OCI-LY1 (cell line): ENCODE measurements around the gene ALG3.
"Not testable (repeated sequence)": the region's sequence is repeated elsewhere in the genome, so short reads cannot be mapped to it uniquely, and the experiment has no call there.

Source experiments
- H2AFZ ChIP-seq: fragments of 200-600 bp; sonication (generic), shearing (Covaris generic); 2 replicates; pipeline ENCODE4 v1.6.0; 2014; ENCODE audit warnings: antibody characterized with exemption, mild to moderate bottlenecking, low read length
- H3F3A ChIP-seq: fragments of 200-600 bp; sonication (generic), shearing (Covaris generic); 2 replicates; pipeline ENCODE4 v1.6.0; 2014; ENCODE audit warnings: mild to moderate bottlenecking, antibody characterized with exemption, low read length, moderate library complexity; ENCODE audit not compliant: insufficient read depth
- H3K27ac ChIP-seq: fragments of 200-600 bp; sonication (generic); 2 replicates; pipeline ENCODE4 v1.5.1; 2014; ENCODE audit warnings: low read length, mixed run types, mild to moderate bottlenecking, low read depth; ENCODE audit not compliant: poor library complexity, severe bottlenecking
- H3K27me3 ChIP-seq: fragments of 200-600 bp; sonication (generic); 2 replicates; pipeline ENCODE4 v1.6.0; 2014; ENCODE audit warnings: antibody characterized with exemption, mild to moderate bottlenecking, low read length, moderate library complexity; ENCODE audit not compliant: insufficient read depth
- H3K36me3 ChIP-seq: fragments of 200-600 bp; sonication (generic); 2 replicates; pipeline ENCODE4 v1.6.1; 2014; ENCODE audit warnings: mild to moderate bottlenecking, antibody characterized with exemption, low read length, moderate library complexity, mixed read lengths; ENCODE audit not compliant: insufficient read depth
- H3K4me1 ChIP-seq: fragments of 200-600 bp; sonication (generic); 2 replicates; pipeline ENCODE4 v1.5.1; 2014; ENCODE audit warnings: mild to moderate bottlenecking, low read length, moderate library complexity; ENCODE audit not compliant: insufficient read depth, severe bottlenecking
- H3K4me2 ChIP-seq: fragments of 200-600 bp; sonication (generic), shearing (Covaris generic); 2 replicates; pipeline ENCODE4 v1.6.1; 2014; ENCODE audit warnings: low read length
- H3K4me3 ChIP-seq: fragments of 200-600 bp; sonication (generic); 2 replicates; pipeline ENCODE4 v1.5.1; 2014; ENCODE audit warnings: low read length, low read depth, mild to moderate bottlenecking, mixed read lengths; ENCODE audit not compliant: poor library complexity, severe bottlenecking
- H3K79me2 ChIP-seq: fragments of 200-600 bp; shearing (Covaris generic); 2 replicates; pipeline ENCODE4 v1.6.1; 2016; ENCODE audit warnings: mixed run types, low read length, mixed read lengths; ENCODE audit not compliant: insufficient read depth
- H3K9ac ChIP-seq: fragments of 200-600 bp; sonication (generic), shearing (Covaris generic); 2 replicates; pipeline ENCODE4 v1.6.1; 2014; ENCODE audit warnings: mild to moderate bottlenecking, low read length, mixed read lengths
- H3K9me2 ChIP-seq: fragments of 200-600 bp; sonication (generic), shearing (Covaris generic); 2 replicates; pipeline ENCODE4 v1.6.1; 2014; ENCODE audit warnings: low read depth, mild to moderate bottlenecking, low read length, mixed read lengths
- H3K9me3 ChIP-seq: fragments of 200-600 bp; shearing (Covaris generic); 2 replicates; pipeline ENCODE4 v1.6.1; 2014; ENCODE audit warnings: low read length, mixed read lengths
- H4K20me1 ChIP-seq: fragments of 200-600 bp; sonication (generic), shearing (Covaris generic); 2 replicates; pipeline ENCODE4 v1.6.0; 2016; ENCODE audit warnings: mild to moderate bottlenecking, low read length; ENCODE audit not compliant: insufficient read depth
- EZH2 ChIP-seq: fragments of 200-600 bp; sonication (generic), shearing (Covaris generic); IDR thresholded peaks from 2 replicates; pipeline ENCODE4 v1.8.0; 2017; ENCODE audit warnings: borderline replicate concordance, mixed run types, mild to moderate bottlenecking, antibody characterized with exemption, low read length, moderate library complexity, mixed read lengths
- TF ChIP-seq, protein P1 (sequence below): fragments of 200-600 bp; sonication (generic), shearing (Covaris generic); IDR thresholded peaks from 2 replicates; pipeline ENCODE4 v1.5.1; 2017; ENCODE audit warnings: mild to moderate bottlenecking, antibody characterized with exemption, low read length, moderate library complexity, mixed read lengths

The ALG3 gene

DNA sequence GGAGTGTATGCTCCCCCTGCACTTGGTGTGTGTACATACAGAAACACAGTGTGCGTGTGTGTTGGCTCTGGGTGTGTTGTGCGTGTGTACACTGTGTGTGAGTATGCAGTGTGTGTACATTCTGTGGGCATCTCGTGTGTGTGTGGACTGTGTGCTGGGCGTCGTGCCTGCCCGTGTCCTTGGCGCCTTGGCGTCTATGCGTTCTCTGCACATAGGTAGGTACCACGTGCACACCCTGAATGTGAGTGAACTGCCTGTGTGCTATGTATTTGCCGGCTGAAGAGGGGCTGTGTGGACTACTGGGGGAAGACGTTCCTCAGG, 26.6 kb upstream of the ALG3 start:
- H3K9me2 ChIP-seq: no peaks in the 10 kb centered on the region
- no peaks in the 10 kb centered on the region for H3K4me1 ChIP-seq
- no peak overlapping the region for H3K27ac ChIP-seq
- H3K4me2 ChIP-seq: no peak overlapping the region
- no peaks in the 10 kb centered on the region for H4K20me1 ChIP-seq
- no peak overlapping the region for H3K4me3 ChIP-seq
- H3K9ac ChIP-seq: no peak overlapping the region
- H3K27me3 ChIP-seq: peaks cover 10% of the 10 kb centered on the region; the same call in 1 of the 2 replicates
- H3K9me3 ChIP-seq: no peaks in the 10 kb centered on the region
- no peak for TF ChIP-seq EZH2
- TF ChIP-seq, protein P1, sequence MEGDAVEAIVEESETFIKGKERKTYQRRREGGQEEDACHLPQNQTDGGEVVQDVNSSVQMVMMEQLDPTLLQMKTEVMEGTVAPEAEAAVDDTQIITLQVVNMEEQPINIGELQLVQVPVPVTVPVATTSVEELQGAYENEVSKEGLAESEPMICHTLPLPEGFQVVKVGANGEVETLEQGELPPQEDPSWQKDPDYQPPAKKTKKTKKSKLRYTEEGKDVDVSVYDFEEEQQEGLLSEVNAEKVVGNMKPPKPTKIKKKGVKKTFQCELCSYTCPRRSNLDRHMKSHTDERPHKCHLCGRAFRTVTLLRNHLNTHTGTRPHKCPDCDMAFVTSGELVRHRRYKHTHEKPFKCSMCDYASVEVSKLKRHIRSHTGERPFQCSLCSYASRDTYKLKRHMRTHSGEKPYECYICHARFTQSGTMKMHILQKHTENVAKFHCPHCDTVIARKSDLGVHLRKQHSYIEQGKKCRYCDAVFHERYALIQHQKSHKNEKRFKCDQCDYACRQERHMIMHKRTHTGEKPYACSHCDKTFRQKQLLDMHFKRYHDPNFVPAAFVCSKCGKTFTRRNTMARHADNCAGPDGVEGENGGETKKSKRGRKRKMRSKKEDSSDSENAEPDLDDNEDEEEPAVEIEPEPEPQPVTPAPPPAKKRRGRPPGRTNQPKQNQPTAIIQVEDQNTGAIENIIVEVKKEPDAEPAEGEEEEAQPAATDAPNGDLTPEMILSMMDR: no peak
- no peaks in the 10 kb centered on the region for H3F3A ChIP-seq
- no peaks in the 10 kb centered on the region for H3K79me2 ChIP-seq
- H3K36me3 ChIP-seq: no peaks in the 10 kb centered on the region
- H2AFZ ChIP-seq: no peak overlapping the region

DNA sequence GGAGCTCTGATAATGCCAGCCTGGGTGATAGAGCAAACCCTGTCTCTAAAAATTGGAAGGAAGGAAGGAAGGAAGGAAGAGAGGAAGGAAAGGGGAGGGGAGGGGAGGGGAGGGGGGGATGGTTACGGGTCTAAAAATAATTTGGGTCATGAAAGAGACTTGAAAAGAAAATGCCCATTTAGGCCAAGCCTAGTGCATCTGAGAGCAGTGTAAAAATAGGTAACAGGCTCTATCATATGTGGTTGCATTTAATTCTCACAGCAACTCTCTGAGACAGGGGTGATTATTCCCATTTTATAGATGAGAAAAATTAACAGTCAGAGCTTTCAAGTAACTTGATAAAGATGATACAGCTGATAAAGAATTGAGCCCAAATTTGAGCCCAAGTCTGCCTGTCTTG, 23.5 kb upstream of the ALG3 start:
- Histone ChIP-seq H3K36me3 (no peaks in the 10 kb centered on the region), H3K4me1 (no peaks in the 10 kb centered on the region), H3K9me3 (no peaks in the 10 kb centered on the region), H3K9ac (no peak overlapping the region), H2AFZ (no peak overlapping the region), H4K20me1 (no peaks in the 10 kb centered on the region), H3K27me3 (peaks cover 9% of the 10 kb centered on the region; the same call in 1 of the 2 replicates), H3K4me2 (no peak overlapping the region), H3K79me2 (no peaks in the 10 kb centered on the region), H3K27ac (no peak overlapping the region), H3K9me2 (no peaks in the 10 kb centered on the region), H3F3A (no peaks in the 10 kb centered on the region), H3K4me3 (no peak overlapping the region)
- no peak for TF ChIP-seq EZH2
- TF ChIP-seq, protein P1: no peak

DNA sequence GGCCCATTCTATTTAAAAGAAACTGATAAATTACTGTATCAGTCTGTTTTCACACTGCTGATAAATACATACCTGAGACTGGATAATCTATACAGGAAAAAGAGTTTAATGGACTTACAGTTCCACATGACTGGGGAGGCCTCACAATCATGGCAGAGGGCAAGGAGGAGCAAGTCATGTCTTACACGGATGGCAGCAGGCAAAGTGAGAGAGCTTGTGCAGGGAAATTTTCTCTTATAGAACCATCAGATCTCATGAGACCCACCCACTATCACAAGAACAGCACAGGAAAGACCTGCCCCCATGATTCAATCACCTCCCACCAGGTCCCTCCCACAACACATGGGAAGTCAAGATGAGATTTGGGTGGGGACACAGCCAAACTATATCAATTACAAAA, 18.5 kb upstream of the ALG3 start:
- not testable (repeated sequence) for H3K4me3 ChIP-seq, H3K9ac ChIP-seq, H3K79me2 ChIP-seq

DNA sequence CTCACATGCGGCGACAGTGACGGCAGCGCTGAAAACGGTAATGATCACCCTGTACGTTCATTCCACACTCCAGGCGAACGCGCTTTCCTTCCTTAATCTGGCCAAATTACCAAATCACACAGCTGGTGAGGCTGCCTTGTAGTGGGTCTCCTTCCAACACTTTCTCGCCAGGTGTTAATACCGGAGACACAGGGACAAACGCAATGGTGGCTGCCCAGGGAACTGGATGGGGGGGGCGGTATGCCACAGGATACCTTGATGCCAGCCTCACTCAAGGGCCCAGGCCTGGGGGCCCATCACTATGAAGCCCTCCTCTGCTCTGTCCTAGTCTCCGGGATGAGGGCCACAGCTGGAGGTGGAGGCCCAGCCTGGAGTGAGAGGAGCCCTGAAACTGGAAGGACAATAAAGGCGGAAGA, 14.0 kb upstream of the ALG3 start:
- no peaks in the 10 kb centered on the region; the same call in 1 of the 2 replicates for H3K36me3 ChIP-seq
- TF ChIP-seq EZH2: no peak
- TF ChIP-seq, protein P1: no peak
- peaks cover 10% of the 10 kb centered on the region; the same call in 1 of the 2 replicates for H3K27me3 ChIP-seq
- no peaks in the 10 kb centered on the region for H3K9me2 ChIP-seq
- H4K20me1 ChIP-seq: no peaks in the 10 kb centered on the region
- H3K9me3 ChIP-seq: no peaks in the 10 kb centered on the region
- no peaks in the 10 kb centered on the region for H3F3A ChIP-seq
- no peaks in the 10 kb centered on the region for H3K79me2 ChIP-seq
- peaks cover 12% of the 10 kb centered on the region for H3K4me1 ChIP-seq
- no peak overlapping the region for H2AFZ ChIP-seq
- H3K27ac ChIP-seq: no peak overlapping the region
- no peak overlapping the region for H3K9ac ChIP-seq
- no peak overlapping the region for H3K4me3 ChIP-seq
- H3K4me2 ChIP-seq: no peak overlapping the region

More for the DNA sequence above, 18.5 kb upstream of the ALG3 start:
- not testable (repeated sequence) for H3K4me2 ChIP-seq, H3K9me3 ChIP-seq, H3K9me2 ChIP-seq, H3K36me3 ChIP-seq, H3K4me1 ChIP-seq, H3K27ac ChIP-seq, H2AFZ ChIP-seq, H4K20me1 ChIP-seq, H3F3A ChIP-seq
- peaks cover 10% of the 10 kb centered on the region; the same call in 1 of the 2 replicates for H3K27me3 ChIP-seq
